A549 (cell line): ENCODE results near the gene IL23A. TPM values are rescaled to one million over a fixed set of nuclear protein-coding genes. Genes with fewer than 3 reads are reported as not detected.

Experiments used
- ATAC-seq, 2 experiments: fragments of 200-7000 bp in 1 of 2; fragments of >200 bp in 1 of 2; cut with Nextera tagmentation in 1 of 2; cut with Tn5 transposase in 1 of 2; 3 replicates each; pipeline versions ENCODE4 v1.8.0 to v1.9.1; 2018 to 2020; ENCODE audit warnings: mild to moderate bottlenecking in 1 of 2, moderate library complexity in 1 of 2
- CTCF ChIA-PET: fragments of 300-600 bp; sonication (Branson Sonifier 250); formaldehyde crosslinking; extraction: SDS; loops from one replicate; lab custom pipeline; 2021; ENCODE audit warnings: antibody characterized with exemption, inconsistent platforms; lab: Yijun Ruan, JAX
- POLR2A ChIA-PET: fragments of 350-600 bp; formaldehyde crosslinking; extraction: SDS; loops from one replicate; lab custom pipeline; 2021; ENCODE audit warnings: antibody characterized with exemption, inconsistent platforms; lab: Yijun Ruan, JAX
- DNase-seq, 2 experiments: peaks; one replicate each; pipeline versions ENCODE4 v3.0.0 to v3.0.0-alpha.2; 2011 to 2016; ENCODE audit warnings: low read depth in 1 of 2, low spot score in 1 of 2
- FAIRE-seq: peaks from 2 replicates; lab custom pipeline; 2011; peaks lifted over from hg19 to GRCh38; lab: Jason Lieb, UNC
- H3K27ac ChIP-seq, 2 experiments: fragments of >200 bp; sonication (Bioruptor Twin); formaldehyde crosslinking; 3 replicates each; pipeline ENCODE4 v1.5.1; 2016 to 2017
- H3K4me1 ChIP-seq: fragments of >200 bp; sonication (Bioruptor Twin); formaldehyde crosslinking; 3 replicates; pipeline ENCODE4 v1.6.1; 2016
- H3K4me2 ChIP-seq: fragments of >200 bp; sonication (Bioruptor Twin); formaldehyde crosslinking; 3 replicates; pipeline ENCODE4 v1.6.1; 2016
- H3K4me3 ChIP-seq: fragments of >200 bp; sonication (Bioruptor Twin); formaldehyde crosslinking; 3 replicates; pipeline ENCODE4 v1.5.1; 2016
- H3K9me3 ChIP-seq: fragments of >200 bp; sonication (Bioruptor Twin); formaldehyde crosslinking; 3 replicates; pipeline ENCODE4 v1.6.1; 2016
- BCL3 ChIP-seq: fragments of >200 bp; sonication (Bioruptor Twin); formaldehyde crosslinking; IDR thresholded peaks from 3 replicates; pipeline ENCODE4 v1.6.1; 2016
- BHLHE40 ChIP-seq: IDR thresholded peaks from 2 replicates; pipeline ENCODE4 v1.6.1; 2012; ENCODE audit warnings: low read depth, low read length, inconsistent platforms
- CBX2 ChIP-seq: fragments of 200-600 bp; sonication (generic); IDR thresholded peaks from 2 replicates; pipeline ENCODE4 v1.6.1; 2016; ENCODE audit warnings: low read depth, mild to moderate bottlenecking, borderline replicate concordance
- CBX8 ChIP-seq: fragments of 200-600 bp; sonication (generic); IDR thresholded peaks from 2 replicates; pipeline ENCODE4 v1.6.1; 2016
- CEBPB ChIP-seq, 2 experiments: fragments of >200 bp in 1 of 2; sonication (Bioruptor Twin) in 1 of 2; formaldehyde crosslinking in 1 of 2; IDR thresholded peaks; 2 replicates each; pipeline ENCODE4 v1.6.1; 2012 to 2016
- EHF ChIP-seq: fragments of 250-450 bp; sonication (Bioruptor Pico); IDR thresholded peaks from 2 replicates; pipeline ENCODE4 v1.5.0; 2020; ENCODE audit warnings: mild to moderate bottlenecking
- EHMT2 ChIP-seq: fragments of 200-600 bp; sonication (generic); IDR thresholded peaks from 2 replicates; pipeline ENCODE4 v1.6.1; 2016; ENCODE audit warnings: antibody characterized with exemption, low read depth, mild to moderate bottlenecking, moderate library complexity
- FOSB ChIP-seq: fragments of 250-450 bp; sonication (Bioruptor Pico); IDR thresholded peaks from 2 replicates; pipeline ENCODE4 v1.5.0; 2020; ENCODE audit warnings: mild to moderate bottlenecking, moderate library complexity
- GATA3 ChIP-seq: IDR thresholded peaks from 2 replicates; pipeline ENCODE4 v1.6.1; 2012; ENCODE audit warnings: borderline replicate concordance
- HDAC2 ChIP-seq: fragments of 200-600 bp; sonication (generic); IDR thresholded peaks from 2 replicates; pipeline ENCODE4 v1.6.1; 2016
- HOXA7 ChIP-seq: fragments of 250-450 bp; sonication (Bioruptor Pico); IDR thresholded peaks from 2 replicates; pipeline ENCODE4 v1.5.0; 2020; ENCODE audit warnings: mild to moderate bottlenecking, moderate library complexity
- HOXB5 ChIP-seq: fragments of 250-450 bp; sonication (Bioruptor Pico); IDR thresholded peaks from 2 replicates; pipeline ENCODE4 v1.5.0; 2020; ENCODE audit warnings: mild to moderate bottlenecking, moderate library complexity
- MYC ChIP-seq: IDR thresholded peaks from 2 replicates; pipeline ENCODE4 v1.6.1; 2012; ENCODE audit warnings: mild to moderate bottlenecking, inconsistent platforms, low read length, improper control_type of control experiment, borderline replicate concordance
- NPAS2 ChIP-seq: fragments of 250-450 bp; sonication (Bioruptor Pico); IDR thresholded peaks from 2 replicates; pipeline ENCODE4 v1.8.0; 2022; ENCODE audit warnings: mild to moderate bottlenecking, moderate library complexity, borderline replicate concordance
- NR3C1 ChIP-seq: fragments of >200 bp; sonication (Bioruptor Twin); formaldehyde crosslinking; IDR thresholded peaks from 3 replicates; pipeline ENCODE4 v1.6.1; 2017
- POLR2A ChIP-seq: IDR thresholded peaks from 2 replicates; pipeline ENCODE4 v1.6.1; 2012; ENCODE audit warnings: mild to moderate bottlenecking, low read length
- RAD21 ChIP-seq, 2 experiments: fragments of >200 bp in 1 of 2; sonication (Bioruptor Twin) in 1 of 2; formaldehyde crosslinking in 1 of 2; IDR thresholded peaks in 1 of 2; conservative IDR thresholded peaks in 1 of 2; 2 replicates in 1 of 2; 3 replicates in 1 of 2; pipeline ENCODE4 v1.6.1; 2012 to 2018; ENCODE audit warnings: inconsistent platforms in 1 of 2
- RARB ChIP-seq: fragments of 250-450 bp; sonication (Bioruptor Pico); IDR thresholded peaks from 2 replicates; pipeline ENCODE4 v1.8.0; 2021; ENCODE audit warnings: mild to moderate bottlenecking, moderate library complexity
- RCOR1 ChIP-seq: fragments of 150-350 bp; IDR thresholded peaks from 2 replicates; pipeline ENCODE4 v1.6.1; 2014; ENCODE audit warnings: antibody characterized with exemption, low read length, low read depth
- RFX5 ChIP-seq: fragments of 450-650 bp; IDR thresholded peaks from 2 replicates; pipeline ENCODE4 v1.7.1; 2014; ENCODE audit warnings: antibody characterized with exemption, mild to moderate bottlenecking, moderate library complexity
- RNF2 ChIP-seq: fragments of 200-600 bp; sonication (generic); IDR thresholded peaks from 2 replicates; pipeline ENCODE4 v1.6.1; 2016; ENCODE audit warnings: low read depth, mild to moderate bottlenecking, antibody characterized with exemption, moderate library complexity, borderline replicate concordance
- SMC3 ChIP-seq: fragments of >200 bp; sonication (Bioruptor Twin); formaldehyde crosslinking; IDR thresholded peaks from 3 replicates; pipeline ENCODE4 v1.6.1; 2018; ENCODE audit warnings: inconsistent platforms
- TFCP2L1 ChIP-seq: fragments of 250-450 bp; sonication (Bioruptor Pico); IDR thresholded peaks from 2 replicates; pipeline ENCODE4 v1.5.0; 2021; ENCODE audit warnings: mild to moderate bottlenecking
- TP53 ChIP-seq: fragments of 250-450 bp; sonication (Bioruptor Pico); IDR thresholded peaks from 2 replicates; pipeline ENCODE4 v1.5.0; 2021; ENCODE audit warnings: mild to moderate bottlenecking, moderate library complexity
- ZSCAN20 ChIP-seq: fragments of 250-450 bp; sonication (Bioruptor Pico); IDR thresholded peaks from 2 replicates; pipeline ENCODE4 v1.8.0; 2022; ENCODE audit warnings: mild to moderate bottlenecking, moderate library complexity
- WGBS: methylation state at CpG from one replicate; pipeline ENCODE4 v1.1.6; 2017; ENCODE audit errors: missing lambda C conversion rate; 5-methylcytosine and 5-hydroxymethylcytosine counted together
- polyA plus RNA-seq, 4 experiments: library from polyadenylated mRNA; depleted of rRNA in 3 of 4; stranded (reverse); fragments of >200 nt; fragmentation: RNase III in 1 of 4; extraction: RNeasy Plus Mini Kit Qiagen cat#74134 plus additional on column Dnase treatment in 1 of 4; gene quantifications; 2 replicates in 3 of 4; 3 replicates in 1 of 4; pipeline ENCODE4 v1.2.3, GENCODE V29; 2011 to 2017
- TF ChIP-seq, protein P1 (sequence below): fragments of 150-350 bp; IDR thresholded peaks from 2 replicates; pipeline ENCODE4 v1.6.1; 2014; ENCODE audit warnings: low read depth, mild to moderate bottlenecking, low read length
- TF ChIP-seq, protein P2 (sequence below): fragments of 250-450 bp; sonication (Bioruptor Pico); IDR thresholded peaks from 2 replicates; pipeline ENCODE4 v1.5.0; 2020; ENCODE audit warnings: low read depth, mild to moderate bottlenecking, moderate library complexity
- TF ChIP-seq, protein P3 (sequence below): fragments of 250-450 bp; sonication (Bioruptor Pico); IDR thresholded peaks from 2 replicates; pipeline ENCODE4 v1.5.0; 2021; ENCODE audit warnings: mild to moderate bottlenecking, moderate library complexity, borderline replicate concordance
- TF ChIP-seq, protein P4 (sequence below): IDR thresholded peaks from 2 replicates; pipeline ENCODE4 v1.6.1; 2012

The IL23A gene
- polyA plus RNA-seq, 2 of the 4 experiments (the other 2 are of a cell fraction): 0.21 to 0.31 TPM

DNA sequence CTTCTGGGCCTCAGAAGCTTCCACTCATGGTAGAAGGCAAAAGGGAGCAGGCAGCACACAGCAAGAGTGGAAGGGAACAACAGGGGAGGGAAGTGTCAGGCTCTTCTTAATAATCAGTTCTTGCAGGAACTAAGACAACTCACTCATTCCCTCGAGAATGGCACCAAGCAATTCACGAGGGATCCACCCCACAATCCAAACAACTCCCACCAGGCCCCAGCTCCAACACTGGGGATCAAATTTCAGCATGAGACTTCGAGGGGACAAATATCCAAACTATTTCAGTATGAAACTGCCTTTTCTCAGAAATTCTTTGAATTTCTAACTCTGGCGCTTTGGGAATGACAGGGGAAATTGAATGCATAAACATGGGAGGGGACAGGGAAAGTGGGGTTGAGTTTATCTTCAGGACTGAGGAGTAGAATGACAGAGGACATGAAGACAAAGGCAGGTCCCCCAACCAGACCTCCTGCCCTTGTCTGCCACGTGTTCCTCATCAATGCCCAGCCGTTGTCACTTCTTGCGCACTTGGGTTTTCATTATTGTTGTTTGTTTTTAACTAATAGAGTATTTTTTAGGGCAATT, 48.6 kb downstream of the IL23A start:
- FAIRE-seq (no peak), DNase-seq (no peak), ATAC-seq (no peak)
- H3K27ac ChIP-seq: no peak overlapping the region
- POLR2A ChIA-PET: no interaction called here
- no peaks in the 10 kb centered on the region for H3K4me1 ChIP-seq
- TF ChIP-seq EHMT2: no peak
- TF ChIP-seq BHLHE40: no peak
- no peak for TF ChIP-seq BCL3
- TF ChIP-seq NPAS2 (CRISPR knock-in tag): no peak
- TF ChIP-seq RFX5: no peak
- TF ChIP-seq RARB (CRISPR knock-in tag): no peak
- TF ChIP-seq GATA3: no peak
- no peak for TF ChIP-seq CEBPB (IDR thresholded peaks at IDR 0.05)
- TF ChIP-seq HDAC2: no peak
- TF ChIP-seq, protein P1, sequence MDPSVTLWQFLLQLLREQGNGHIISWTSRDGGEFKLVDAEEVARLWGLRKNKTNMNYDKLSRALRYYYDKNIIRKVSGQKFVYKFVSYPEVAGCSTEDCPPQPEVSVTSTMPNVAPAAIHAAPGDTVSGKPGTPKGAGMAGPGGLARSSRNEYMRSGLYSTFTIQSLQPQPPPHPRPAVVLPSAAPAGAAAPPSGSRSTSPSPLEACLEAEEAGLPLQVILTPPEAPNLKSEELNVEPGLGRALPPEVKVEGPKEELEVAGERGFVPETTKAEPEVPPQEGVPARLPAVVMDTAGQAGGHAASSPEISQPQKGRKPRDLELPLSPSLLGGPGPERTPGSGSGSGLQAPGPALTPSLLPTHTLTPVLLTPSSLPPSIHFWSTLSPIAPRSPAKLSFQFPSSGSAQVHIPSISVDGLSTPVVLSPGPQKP: no peak
- no peak for TF ChIP-seq CBX2
- no peak for TF ChIP-seq NR3C1
- TF ChIP-seq SMC3: no peak
- no peak for TF ChIP-seq ZSCAN20 (CRISPR knock-in tag)
- no peak for TF ChIP-seq FOSB
- TF ChIP-seq RCOR1: no peak
- no peak for TF ChIP-seq POLR2A
- H3K4me3 ChIP-seq: no peak overlapping the region
- peaks cover under 1% of the 10 kb centered on the region; the same call in 1 of the 3 replicates for H3K9me3 ChIP-seq
- H3K4me2 ChIP-seq: no peak overlapping the region
- 49% methylated on average over 7 of the region's 7 CpGs for WGBS
- CTCF ChIA-PET: no interaction called here

DNA sequence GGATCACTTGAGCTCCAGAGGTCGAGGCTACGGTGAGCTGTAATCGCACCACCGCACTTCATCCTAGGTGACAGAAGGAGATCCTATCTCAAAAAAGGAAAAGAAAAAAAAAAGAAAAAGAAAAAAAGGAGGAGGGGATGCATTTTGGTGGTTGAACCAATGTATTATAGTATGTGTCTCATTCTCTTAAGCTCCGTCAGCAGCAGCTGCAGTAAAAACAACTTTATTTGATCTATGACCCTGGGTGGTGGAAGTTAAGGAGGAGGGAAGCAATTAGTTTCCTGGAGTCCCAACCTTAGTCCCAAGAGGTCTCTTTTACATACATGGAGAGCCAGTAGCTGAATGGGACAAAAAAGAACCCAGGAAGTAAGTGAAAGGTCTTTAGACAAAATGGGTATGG, 50.7 kb downstream of the IL23A start:
- WGBS: 65% methylated on average over 5 of the region's 5 CpGs
- TF ChIP-seq RAD21 (conservative IDR thresholded peaks at IDR 0.05 in 1 of 2, IDR thresholded peaks at IDR 0.05 in 1 of 2): no peak
- TF ChIP-seq, protein P2, sequence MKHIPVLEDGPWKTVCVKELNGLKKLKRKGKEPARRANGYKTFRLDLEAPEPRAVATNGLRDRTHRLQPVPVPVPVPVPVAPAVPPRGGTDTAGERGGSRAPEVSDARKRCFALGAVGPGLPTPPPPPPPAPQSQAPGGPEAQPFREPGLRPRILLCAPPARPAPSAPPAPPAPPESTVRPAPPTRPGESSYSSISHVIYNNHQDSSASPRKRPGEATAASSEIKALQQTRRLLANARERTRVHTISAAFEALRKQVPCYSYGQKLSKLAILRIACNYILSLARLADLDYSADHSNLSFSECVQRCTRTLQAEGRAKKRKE (CRISPR knock-in tag): no peak
- TF ChIP-seq TP53: no peak
- no peak for TF ChIP-seq TFCP2L1 (CRISPR knock-in tag)
- TF ChIP-seq BCL3: no peak
- TF ChIP-seq, protein P3, sequence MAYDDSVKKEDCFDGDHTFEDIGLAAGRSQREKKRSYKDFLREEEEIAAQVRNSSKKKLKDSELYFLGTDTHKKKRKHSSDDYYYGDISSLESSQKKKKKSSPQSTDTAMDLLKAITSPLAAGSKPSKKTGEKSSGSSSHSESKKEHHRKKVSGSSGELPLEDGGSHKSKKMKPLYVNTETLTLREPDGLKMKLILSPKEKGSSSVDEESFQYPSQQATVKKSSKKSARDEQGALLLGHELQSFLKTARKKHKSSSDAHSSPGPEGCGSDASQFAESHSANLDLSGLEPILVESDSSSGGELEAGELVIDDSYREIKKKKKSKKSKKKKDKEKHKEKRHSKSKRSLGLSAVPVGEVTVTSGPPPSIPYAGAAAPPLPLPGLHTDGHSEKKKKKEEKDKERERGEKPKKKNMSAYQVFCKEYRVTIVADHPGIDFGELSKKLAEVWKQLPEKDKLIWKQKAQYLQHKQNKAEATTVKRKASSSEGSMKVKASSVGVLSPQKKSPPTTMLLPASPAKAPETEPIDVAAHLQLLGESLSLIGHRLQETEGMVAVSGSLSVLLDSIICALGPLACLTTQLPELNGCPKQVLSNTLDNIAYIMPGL (CRISPR knock-in tag): no peak
- TF ChIP-seq RNF2: no peak
- no peak for TF ChIP-seq EHF
- TF ChIP-seq, protein P4, sequence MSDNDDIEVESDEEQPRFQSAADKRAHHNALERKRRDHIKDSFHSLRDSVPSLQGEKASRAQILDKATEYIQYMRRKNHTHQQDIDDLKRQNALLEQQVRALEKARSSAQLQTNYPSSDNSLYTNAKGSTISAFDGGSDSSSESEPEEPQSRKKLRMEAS: no peak
- TF ChIP-seq CEBPB (IDR thresholded peaks at IDR 0.05): no peak
- TF ChIP-seq HOXB5: no peak
- no peak for TF ChIP-seq HDAC2
- no peak for TF ChIP-seq HOXA7 (CRISPR knock-in tag)
- no peak for TF ChIP-seq CBX8
- no peak for TF ChIP-seq MYC
- no peak for DNase-seq
- no peak for ATAC-seq
- H3K9me3 ChIP-seq: peaks cover 9% of the 10 kb centered on the region; the same call in 2 of the 3 replicates
- no peak for FAIRE-seq
- ChIA-PET POLR2A (no interaction called here), CTCF (interaction anchor here (1.1 kb wide), 1 partner anchor 75 kb away, joined by 4 read pairs; no protein-coding TSS in a partner anchor)
- H3K4me1 ChIP-seq: no peaks in the 10 kb centered on the region
- H3K27ac ChIP-seq: no peak overlapping the region
- no peak overlapping the region for H3K4me3 ChIP-seq
- H3K4me2 ChIP-seq: no peak overlapping the region
